ENCODE results near the gene TP63. TPM values are rescaled to one million over a fixed set of nuclear protein-coding genes. Genes with fewer than 3 reads are reported as not detected.

The TP63 gene
- total RNA-seq, 1 experiment from 2014 or later, result not detected

DNA sequence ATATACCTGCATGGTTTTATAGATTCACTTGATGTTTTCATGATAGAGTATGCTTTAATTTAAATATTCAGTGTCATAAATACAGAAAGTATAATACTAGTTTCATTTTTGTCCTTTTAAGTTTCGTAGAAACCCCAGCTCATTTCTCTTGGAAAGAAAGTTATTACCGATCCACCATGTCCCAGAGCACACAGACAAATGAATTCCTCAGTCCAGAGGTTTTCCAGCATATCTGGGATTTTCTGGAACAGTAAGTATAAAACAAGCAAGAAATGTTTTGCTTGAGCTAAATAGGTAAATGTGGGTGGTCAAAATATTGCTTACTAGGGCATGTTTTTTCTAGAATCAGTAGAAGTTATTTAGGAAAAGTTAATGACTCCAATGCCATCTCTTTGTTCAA lies 106.4 kb downstream of the TP63 start:
- no peak overlapping the region for H3K18ac ChIP-seq (ENCODE audit: insufficient read length, low read depth, low read length)
- no peak for DNase-seq
- Mint-ChIP-seq H3K4me3 (no peak overlapping the region), H3K36me3 (ENCODE audit: insufficient read depth in 1 of 3, low read depth in 3 of 3) (no peaks in the 10 kb centered on the region), H3K27ac (no peak overlapping the region), H3K9me3 (no peaks in the 10 kb centered on the region), H3K4me1 (peaks cover 4% of the 10 kb centered on the region in 2 experiments; a peak in 2 of 4 replicates), H3K27me3 (ENCODE audit: low read depth) (no peaks in the 10 kb centered on the region; the same call in 1 of the 2 replicates)
- no peak overlapping the region for H2BK5ac ChIP-seq (ENCODE audit: insufficient read length, low read length)
- no CpG with 5 or more reads among the region's 2 CpGs for WGBS (ENCODE audit: extremely low coverage, insufficient read length, low lambda C conversion rate)
- no peak overlapping the region for H3K23ac ChIP-seq (ENCODE audit: insufficient read length, low read depth, low read length)
- H2AK5ac ChIP-seq (ENCODE audit: insufficient read length, low read length), result no peak overlapping the region
- H3K4ac ChIP-seq (ENCODE audit: low read depth, low read length), result no peak overlapping the region
- TF ChIP-seq CTCF (conservative IDR thresholded peaks at IDR 0.05), result no peak
- H4K5ac ChIP-seq (ENCODE audit: insufficient read length, low read depth, low read length), result no peak overlapping the region
- no peak overlapping the region for H2BK12ac ChIP-seq (ENCODE audit: insufficient read length, low read depth, low read length)
- no peaks in the 10 kb centered on the region for H3K79me2 ChIP-seq (ENCODE audit: insufficient read depth, low read length)
- no peak overlapping the region for H3K27ac ChIP-seq (ENCODE audit: insufficient read length, low read depth, low read length)
- no peak overlapping the region for H2BK20ac ChIP-seq (ENCODE audit: low read depth, low read length, poor library complexity, severe bottlenecking)
- H3K9ac ChIP-seq (ENCODE audit: extremely low read depth, insufficient read length, low read length), result no peak overlapping the region
- H3T11ph ChIP-seq (ENCODE audit: low read length), result no peak overlapping the region
- H3K27me3 ChIP-seq (ENCODE audit: insufficient read depth, low read length), result no peaks in the 10 kb centered on the region
- no peak overlapping the region for H3K4me2 ChIP-seq (ENCODE audit: insufficient read depth, insufficient read length, low read length)
- no peak overlapping the region for H3K14ac ChIP-seq (ENCODE audit: insufficient read depth, low read length)
- no peaks in the 10 kb centered on the region for H3K23me2 ChIP-seq (ENCODE audit: insufficient read length, low read depth, low read length, poor library complexity, severe bottlenecking)
- H3K56ac ChIP-seq (ENCODE audit: insufficient read length, low read depth, low read length), result no peak overlapping the region
- H3K9me3 ChIP-seq (ENCODE audit: control insufficient read depth, low read depth, low read length), result no peaks in the 10 kb centered on the region
- H4K91ac ChIP-seq (ENCODE audit: insufficient read length, low read depth, low read length), result no peak overlapping the region
- H2AFZ ChIP-seq (ENCODE audit: low read length), result no peak overlapping the region
- no peak overlapping the region for H4K8ac ChIP-seq (replicated peaks; ENCODE audit: insufficient read length, low read depth, low read length)
- H2BK15ac ChIP-seq (ENCODE audit: low read depth, low read length), result no peak overlapping the region
- H2BK120ac ChIP-seq (ENCODE audit: low read depth, low read length, poor library complexity, severe bottlenecking), result no peak overlapping the region
- H3K4me1 ChIP-seq (ENCODE audit: insufficient read depth, low read length), result no peaks in the 10 kb centered on the region
- H3K79me1 ChIP-seq (ENCODE audit: insufficient read depth, low read depth, low read length, poor library complexity, severe bottlenecking), result no peaks in the 10 kb centered on the region
- no peaks in the 10 kb centered on the region for H4K20me1 ChIP-seq (ENCODE audit: control insufficient read depth, insufficient read depth, insufficient read length)

Data from H9 (cell line).